Breast epithelium (tissue), 3 donors: ENCODE data around the gene GRM4.

Experiments used
- CTCF ChIP-seq, 3 donors: fragments of 450-650 bp; IDR thresholded peaks; one replicate each; pipeline ENCODE4 v1.5.1; 2016 to 2017; ENCODE audit warnings: antibody characterized with exemption in 3 of 3, mild to moderate bottlenecking in 3 of 3, moderate library complexity in 3 of 3
- POLR2AphosphoS5 ChIP-seq, 3 donors: sonication (generic); formaldehyde crosslinking; IDR thresholded peaks; one replicate each; pipeline ENCODE4 v1.6.1; 2017; ENCODE audit warnings: antibody characterized with exemption in 3 of 3

DNA sequence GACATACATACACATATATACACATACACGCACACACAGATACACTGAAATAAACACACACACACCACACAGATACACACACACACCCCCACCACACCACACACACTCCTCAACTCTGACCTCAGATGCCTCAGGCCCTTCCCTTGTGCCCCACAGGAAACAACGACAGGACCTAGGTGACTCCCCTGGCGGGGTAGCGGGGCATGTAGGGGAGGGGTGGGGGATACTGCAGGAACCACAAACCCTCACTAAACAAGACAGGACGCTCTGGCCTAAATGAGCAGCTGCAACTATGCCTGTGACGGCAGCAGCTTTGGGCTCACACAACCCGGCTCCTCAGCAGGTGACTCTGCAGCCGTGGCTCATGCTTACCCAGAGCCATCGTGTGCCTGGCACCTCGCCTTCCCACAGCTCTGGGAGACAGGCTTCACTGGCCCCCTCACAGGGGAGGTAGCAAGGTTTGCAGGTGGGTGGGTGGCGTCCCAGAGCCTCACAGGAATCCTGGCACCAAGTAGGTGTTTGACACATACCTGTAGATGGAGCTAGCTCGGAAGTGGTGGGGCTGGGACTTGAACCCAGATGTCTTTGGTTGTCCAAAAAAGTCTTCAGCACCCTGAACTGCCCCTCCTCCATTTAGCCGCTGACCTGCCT is 100.8 kb downstream of the GRM4 start:
- TF ChIP-seq CTCF (IDR thresholded peaks at IDR 0.05) (no peak), POLR2AphosphoS5 (IDR thresholded peaks at IDR 0.05) (no peak)
